Germinal center (tissue), 1 donor: ENCODE results near the gene NPIPB8.
"Not testable (repeated sequence)": the region's sequence is repeated elsewhere in the genome, so short reads cannot be mapped to it uniquely, and the experiment has no call there.

Experiments used
- DNase-seq: peaks from one replicate; pipeline ENCODE4 v3.0.0; 2012; ENCODE audit warnings: mixed read lengths, low spot score

The NPIPB8 gene

GRCh38 chr16:28607116-28607623 lies 30.7 kb upstream of the NPIPB8 start:
- DNase-seq: no peak

DNA sequence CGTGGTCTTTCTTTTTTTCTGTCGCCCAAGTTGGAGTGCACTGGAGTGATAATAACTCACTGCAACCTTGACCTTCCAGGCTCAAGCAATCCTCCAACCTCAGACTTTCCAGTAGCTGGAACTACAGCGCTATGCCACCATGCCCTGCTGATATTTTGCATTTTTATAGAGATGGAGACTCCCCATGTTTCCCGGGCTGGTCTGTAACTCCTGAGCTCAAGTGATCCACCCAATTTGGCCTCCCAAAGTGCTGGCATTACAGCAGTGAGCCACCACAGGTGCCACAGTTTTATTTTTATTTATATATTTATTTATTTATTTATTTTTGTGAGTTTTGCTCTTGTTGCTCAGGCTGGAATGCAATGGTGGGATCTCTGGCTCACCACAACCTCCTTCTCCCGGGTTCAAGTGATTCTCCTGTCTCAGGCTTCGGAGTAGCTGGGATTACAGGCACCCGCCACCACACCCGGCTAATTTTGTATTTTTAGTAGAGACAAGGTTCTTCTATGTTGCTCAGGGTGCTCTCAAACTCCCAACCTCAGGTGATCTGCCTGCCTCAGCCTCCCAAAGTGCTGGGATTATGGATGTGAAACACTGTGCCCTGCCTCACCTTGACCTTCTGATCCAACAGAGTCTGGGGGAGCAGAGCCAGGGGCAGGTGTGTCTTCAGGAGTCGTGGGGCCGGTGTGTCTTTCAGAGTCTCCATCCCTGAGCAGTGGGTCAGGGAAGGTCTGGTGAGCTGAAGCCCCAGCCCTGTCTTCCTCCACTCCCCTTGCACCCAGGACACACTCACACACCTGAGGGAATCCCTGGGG lies 30.0 kb upstream of the NPIPB8 start:
- not testable (repeated sequence) for DNase-seq

- DNase-seq: not testable (repeated sequence)
Observed at GRCh38 chr16:28608496-28608808, 29.4 kb upstream of the NPIPB8 start.

- DNase-seq: not testable (repeated sequence)
Observed at GRCh38 chr16:28608867-28609596, 28.8 kb upstream of the NPIPB8 start.

GRCh38 chr16:28609631-28610594 lies 28.0 kb upstream of the NPIPB8 start, which contains the start of gene SULT1A1:
TSS of gene SULT1A1 (minus strand) at chr16:28610044. CDS start at chr16:28608855, 1,189 bp downstream.
- no peak for DNase-seq

GRCh38 chr16:28610595-28611191 lies 27.2 kb upstream of the NPIPB8 start:
- no peak for DNase-seq

- not testable (repeated sequence) for DNase-seq
Observed at GRCh38 chr16:28612359-28613280, 25.2 kb upstream of the NPIPB8 start.

DNA sequence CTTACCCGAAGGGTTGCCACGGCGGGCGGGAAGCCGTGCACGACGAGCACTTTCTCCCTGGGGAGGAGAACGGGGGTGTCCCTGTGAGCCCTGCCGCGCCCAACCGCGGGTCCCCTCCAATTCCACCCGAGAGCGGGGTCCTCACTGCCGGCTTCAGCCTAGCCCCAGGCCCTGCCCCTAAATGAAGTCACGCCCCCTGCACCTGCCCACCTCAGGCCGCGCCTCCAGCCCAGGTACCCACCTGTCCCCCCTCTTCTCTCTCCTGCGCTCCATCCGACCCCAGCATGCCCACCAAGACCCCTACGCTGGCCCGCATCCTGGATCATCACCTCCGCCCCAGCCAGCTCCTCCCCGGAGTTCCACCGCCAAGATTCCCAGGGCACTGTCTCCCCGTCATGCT lies 24.0 kb upstream of the NPIPB8 start:
- not testable (repeated sequence) for DNase-seq

- DNase-seq: not testable (repeated sequence)
Observed at GRCh38 chr16:28614561-28614960, 23.3 kb upstream of the NPIPB8 start.

GRCh38 chr16:28615486-28616223 lies 22.2 kb upstream of the NPIPB8 start:
- DNase-seq: not testable (repeated sequence)

- not testable (repeated sequence) for DNase-seq
Observed at GRCh38 chr16:28616224-28616577, 21.7 kb upstream of the NPIPB8 start.

GRCh38 chr16:28616636-28617035 lies 21.2 kb upstream of the NPIPB8 start:
- no peak for DNase-seq

GRCh38 chr16:28617874-28618273 lies 20.0 kb upstream of the NPIPB8 start:
- no peak for DNase-seq

DNA sequence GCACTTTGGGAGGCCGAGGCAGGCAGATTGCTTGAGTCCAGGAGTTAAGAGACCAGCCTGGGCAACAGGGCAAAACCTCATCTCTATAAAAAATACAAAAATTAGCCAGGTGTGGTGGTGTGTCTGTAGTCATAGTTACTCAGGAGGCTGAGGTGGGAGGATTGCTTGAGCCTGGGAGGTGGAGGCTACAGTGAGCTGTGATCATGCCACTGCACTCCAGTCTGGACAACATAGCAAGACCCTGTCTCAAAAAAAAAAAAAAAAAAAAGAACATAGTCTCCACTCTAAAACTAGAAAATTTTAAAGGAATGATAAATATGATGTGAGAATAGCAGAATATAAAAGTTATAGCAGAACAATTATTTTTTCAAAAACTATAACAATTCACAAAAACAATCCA lies 17.5 kb upstream of the NPIPB8 start:
- DNase-seq: not testable (repeated sequence)

GRCh38 chr16:28621481-28622155 lies 16.2 kb upstream of the NPIPB8 start:
- no peak for DNase-seq

- DNase-seq: not testable (repeated sequence)
Observed at GRCh38 chr16:28622532-28623171, 15.2 kb upstream of the NPIPB8 start.

- peak; percentile 74 for DNase-seq
Observed at GRCh38 chr16:28623172-28623711, 14.6 kb upstream of the NPIPB8 start.

DNA sequence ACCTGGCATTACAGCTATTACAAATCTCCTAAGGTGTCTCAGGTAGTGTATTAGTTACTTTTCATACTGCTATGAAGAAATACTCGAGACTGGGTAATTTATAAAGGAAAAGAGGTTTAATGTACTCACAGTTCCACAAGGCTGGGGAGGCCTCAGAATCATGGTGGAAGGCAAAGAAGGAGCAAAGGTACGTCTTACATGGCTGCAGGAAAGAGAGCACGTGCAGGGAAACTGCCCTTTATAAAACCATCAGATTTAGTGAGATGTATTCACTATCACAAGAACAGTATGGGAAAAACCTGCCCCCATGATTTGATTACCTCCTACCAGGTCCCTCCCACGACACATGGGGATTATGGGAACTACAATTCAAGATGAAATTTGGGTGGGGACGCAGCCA lies 7.0 kb upstream of the NPIPB8 start:
- not testable (repeated sequence) for DNase-seq
